SU-DHL-6 (cell line): ENCODE data around the gene PSD.

Experiments
- EZH2phosphoT487 ChIP-seq: fragments of 200-600 bp; sonication (generic), shearing (Covaris generic); conservative IDR thresholded peaks from 2 replicates; pipeline ENCODE4 v1.6.1; 2018; ENCODE audit warnings: mild to moderate bottlenecking, antibody characterized with exemption, low read length, moderate library complexity, mixed read lengths
- TF ChIP-seq, protein P1 (sequence below): fragments of 200-600 bp; sonication (generic); IDR thresholded peaks from one replicate; pipeline ENCODE4 v1.5.1; 2017; ENCODE audit warnings: antibody characterized with exemption, mild to moderate bottlenecking, low read length, moderate library complexity; ENCODE audit not compliant: insufficient read depth, poor library complexity, severe bottlenecking

DNA sequence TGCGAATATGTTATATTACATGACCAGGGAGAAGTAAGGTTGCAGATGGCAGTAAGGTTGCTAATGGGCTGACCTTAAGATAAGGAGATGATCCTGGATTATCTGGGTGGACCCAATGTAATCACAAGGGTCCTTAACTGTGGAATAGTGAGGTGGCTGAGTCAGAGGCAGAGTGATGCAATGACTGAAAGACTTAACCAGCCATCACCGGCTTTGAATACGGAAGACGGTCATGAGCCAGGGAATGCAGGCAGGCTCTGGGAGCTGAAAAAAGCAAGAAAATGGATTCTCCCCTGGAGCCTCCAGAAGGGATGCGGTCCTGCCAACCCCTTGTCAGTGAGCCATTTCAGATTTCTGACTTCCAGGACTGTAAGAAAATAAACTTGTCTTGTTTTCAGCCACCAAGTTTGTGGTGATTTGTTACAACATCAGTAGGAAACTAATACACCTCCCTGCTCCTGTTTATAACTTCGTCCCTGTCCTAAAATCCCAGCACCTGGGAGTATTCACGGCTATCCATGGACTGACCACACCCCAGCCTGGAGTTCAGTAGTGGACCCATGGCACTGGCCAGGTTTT, 37.4 kb upstream of the PSD start:
- TF ChIP-seq, protein P1, sequence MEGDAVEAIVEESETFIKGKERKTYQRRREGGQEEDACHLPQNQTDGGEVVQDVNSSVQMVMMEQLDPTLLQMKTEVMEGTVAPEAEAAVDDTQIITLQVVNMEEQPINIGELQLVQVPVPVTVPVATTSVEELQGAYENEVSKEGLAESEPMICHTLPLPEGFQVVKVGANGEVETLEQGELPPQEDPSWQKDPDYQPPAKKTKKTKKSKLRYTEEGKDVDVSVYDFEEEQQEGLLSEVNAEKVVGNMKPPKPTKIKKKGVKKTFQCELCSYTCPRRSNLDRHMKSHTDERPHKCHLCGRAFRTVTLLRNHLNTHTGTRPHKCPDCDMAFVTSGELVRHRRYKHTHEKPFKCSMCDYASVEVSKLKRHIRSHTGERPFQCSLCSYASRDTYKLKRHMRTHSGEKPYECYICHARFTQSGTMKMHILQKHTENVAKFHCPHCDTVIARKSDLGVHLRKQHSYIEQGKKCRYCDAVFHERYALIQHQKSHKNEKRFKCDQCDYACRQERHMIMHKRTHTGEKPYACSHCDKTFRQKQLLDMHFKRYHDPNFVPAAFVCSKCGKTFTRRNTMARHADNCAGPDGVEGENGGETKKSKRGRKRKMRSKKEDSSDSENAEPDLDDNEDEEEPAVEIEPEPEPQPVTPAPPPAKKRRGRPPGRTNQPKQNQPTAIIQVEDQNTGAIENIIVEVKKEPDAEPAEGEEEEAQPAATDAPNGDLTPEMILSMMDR, result no peak
- no peak for TF ChIP-seq EZH2phosphoT487
